Activated T-cell treated with anti-CD3 and anti-CD28 coated beads, Interleukin-2, amount 50 U/mL, for 72 hours (primary cell): ENCODE results near the gene VIM. TPM values are rescaled to one million over a fixed set of nuclear protein-coding genes. Genes with fewer than 3 reads are reported as not detected.
A peak's percentile ranks its signal among the peaks of the same experiment; 100 is the strongest.
"Not testable (repeated sequence)": the region's sequence is repeated elsewhere in the genome, so short reads cannot be mapped to it uniquely, and the experiment has no call there.

Experiments
- ATAC-seq, 2 donors: fragments of 150-1000 bp; cut with Tn5 transposase; replicated peaks in 1 of 2; 2 replicates each; pipeline ENCODE4 v1.10.0; 2021; ENCODE audit warnings: moderate library complexity in 2 of 2, mild to moderate bottlenecking in 1 of 2
- DNase-seq, 2 donors: peaks; one replicate each; pipeline ENCODE4 v3.0.0; 2021 to 2022; ENCODE audit warnings: mixed read lengths in 1 of 2
- H3K27ac Mint-ChIP-seq: one replicate; pipeline ENCODE4 v1.8.0; 2022; ENCODE audit warnings: mild to moderate bottlenecking, moderate library complexity, mixed read lengths
- H3K27me3 Mint-ChIP-seq: one replicate; pipeline ENCODE4 v1.8.0; 2022; ENCODE audit warnings: low read depth, mixed read lengths
- H3K36me3 Mint-ChIP-seq, 2 donors: one replicate each; pipeline ENCODE4 v1.8.0; 2022; ENCODE audit warnings: mixed read lengths in 2 of 2, mild to moderate bottlenecking in 1 of 2; ENCODE audit not compliant: insufficient read depth in 2 of 2
- H3K4me1 Mint-ChIP-seq: one replicate; pipeline ENCODE4 v1.8.0; 2022; ENCODE audit warnings: low read depth, mixed read lengths
- H3K4me3 Mint-ChIP-seq, 2 donors: one replicate each; pipeline ENCODE4 v1.8.0; 2022; ENCODE audit warnings: mild to moderate bottlenecking in 2 of 2, mixed read lengths in 2 of 2, moderate library complexity in 2 of 2
- H3K9me3 Mint-ChIP-seq, 2 donors: one replicate each; pipeline ENCODE4 v1.8.0; 2022; ENCODE audit warnings: mixed read lengths in 2 of 2
- total RNA-seq, 2 donors: library from RNA; stranded (reverse); gene quantifications; one replicate each; pipeline ENCODE4 v1.2.3, GENCODE V29; 2022

VIM gene
- total RNA-seq, 2 donors from 2014 or later = 211 to 545 TPM

- no peak for DNase-seq
- no peak overlapping the region for H3K4me3 Mint-ChIP-seq
- ATAC-seq = no peak
- no peaks in the 10 kb centered on the region for H3K36me3 Mint-ChIP-seq
- peaks cover 13% of the 10 kb centered on the region for H3K4me1 Mint-ChIP-seq
- H3K27ac Mint-ChIP-seq = no peak overlapping the region
- no peaks in the 10 kb centered on the region for H3K27me3 Mint-ChIP-seq
- peaks cover 3% of the 10 kb centered on the region in 2 donors for H3K9me3 Mint-ChIP-seq
These were observed 27.5 kb downstream of the VIM start for GRCh38 chr10:17255512-17255911.

- Mint-ChIP-seq H3K9me3 (peaks cover 3% of the 10 kb centered on the region in 2 donors), H3K27ac (peak overlapping the region; percentile 52), H3K36me3 (no peaks in the 10 kb centered on the region), H3K27me3 (no peaks in the 10 kb centered on the region), H3K4me1 (peaks cover 13% of the 10 kb centered on the region), H3K4me3 (no peak overlapping the region)
- DNase-seq (no peak), ATAC-seq (no peak)
These were observed 28.0 kb downstream of the VIM start for GRCh38 chr10:17256051-17256450.

GRCh38 chr10:17256627-17257026, 28.6 kb downstream of the VIM start:
- H3K4me1 Mint-ChIP-seq = peaks cover 13% of the 10 kb centered on the region
- no peak overlapping the region for H3K27ac Mint-ChIP-seq
- H3K27me3 Mint-ChIP-seq = no peaks in the 10 kb centered on the region
- ATAC-seq = no peak
- DNase-seq = no peak
- H3K4me3 Mint-ChIP-seq = no peak overlapping the region
- peaks cover 3% of the 10 kb centered on the region in 2 donors for H3K9me3 Mint-ChIP-seq
- peaks cover under 1 to 2% of the 10 kb centered on the region in 2 donors for H3K36me3 Mint-ChIP-seq

GRCh38 chr10:17257466-17258321, 29.7 kb downstream of the VIM start:
- peak; percentile 44 to 63 for DNase-seq
- Mint-ChIP-seq H3K4me1 (peaks cover 13% of the 10 kb centered on the region), H3K4me3 (peak overlapping the region; percentile 53 to 75), H3K27me3 (no peaks in the 10 kb centered on the region), H3K27ac (peak overlapping the region; percentile 74), H3K36me3 (peaks cover 1 to 9% of the 10 kb centered on the region in 2 donors), H3K9me3 (peaks cover 7% of the 10 kb centered on the region in 2 donors)
- peak; percentile 76 to 77 for ATAC-seq

GRCh38 chr10:17262502-17262901, 34.5 kb downstream of the VIM start:
- Mint-ChIP-seq H3K9me3 (peaks cover 13 to 14% of the 10 kb centered on the region in 2 donors), H3K27me3 (peaks cover 18% of the 10 kb centered on the region), H3K4me3 (no peak overlapping the region), H3K36me3 (peaks cover 7 to 18% of the 10 kb centered on the region in 2 donors), H3K4me1 (peaks cover under 1% of the 10 kb centered on the region), H3K27ac (no peak overlapping the region)
- DNase-seq (no peak), ATAC-seq (no peak)

- ATAC-seq (no peak), DNase-seq (no peak)
- Mint-ChIP-seq H3K27ac (no peak overlapping the region), H3K4me1 (no peaks in the 10 kb centered on the region), H3K27me3 (peaks cover 20% of the 10 kb centered on the region), H3K9me3 (peaks cover 13 to 14% of the 10 kb centered on the region in 2 donors), H3K4me3 (no peak overlapping the region), H3K36me3 (peaks cover 7 to 18% of the 10 kb centered on the region in 2 donors)
These were observed 35.5 kb downstream of the VIM start for GRCh38 chr10:17263580-17263979.

- peaks cover 7 to 18% of the 10 kb centered on the region in 2 donors for H3K36me3 Mint-ChIP-seq
- peaks cover 20% of the 10 kb centered on the region for H3K27me3 Mint-ChIP-seq
These were observed 37.4 kb downstream of the VIM start for GRCh38 chr10:17265468-17265867.

GRCh38 chr10:17266549-17266948, 38.5 kb downstream of the VIM start:
- H3K27ac Mint-ChIP-seq, ATAC-seq, H3K4me3 Mint-ChIP-seq, DNase-seq, H3K4me1 Mint-ChIP-seq: not testable (repeated sequence)
- Mint-ChIP-seq H3K9me3 (peaks cover 13 to 14% of the 10 kb centered on the region in 2 donors), H3K27me3 (peaks cover 20% of the 10 kb centered on the region), H3K36me3 (peaks cover 7 to 17% of the 10 kb centered on the region in 2 donors)

More at GRCh38 chr10:17265468-17265867, 37.4 kb downstream of the VIM start:
- no peak for ATAC-seq
- no peak for DNase-seq
- Mint-ChIP-seq H3K27ac (no peak overlapping the region), H3K9me3 (peaks cover 13 to 14% of the 10 kb centered on the region in 2 donors), H3K4me1 (no peaks in the 10 kb centered on the region), H3K4me3 (no peak overlapping the region)

GRCh38 chr10:17272648-17273047, 44.6 kb downstream of the VIM start:
- Mint-ChIP-seq H3K27ac (no peak overlapping the region), H3K4me1 (peaks cover 13% of the 10 kb centered on the region), H3K9me3 (peaks cover 0 to 2% of the 10 kb centered on the region in 2 donors), H3K36me3 (no peaks in the 10 kb centered on the region), H3K4me3 (no peak overlapping the region), H3K27me3 (peaks cover under 1% of the 10 kb centered on the region)
- DNase-seq (no peak), ATAC-seq (no peak)

GRCh38 chr10:17273403-17273802, 45.4 kb downstream of the VIM start:
- DNase-seq (no peak), ATAC-seq (peak; percentile 78)
- Mint-ChIP-seq H3K27ac (no peak overlapping the region), H3K9me3 (peaks cover 0 to 2% of the 10 kb centered on the region in 2 donors), H3K27me3 (no peaks in the 10 kb centered on the region), H3K4me3 (no peak overlapping the region), H3K36me3 (no peaks in the 10 kb centered on the region), H3K4me1 (peaks cover 13% of the 10 kb centered on the region)

- no peak overlapping the region for H3K27ac Mint-ChIP-seq
- H3K4me3 Mint-ChIP-seq = no peak overlapping the region
- peaks cover 10 to 12% of the 10 kb centered on the region in 2 donors for H3K36me3 Mint-ChIP-seq
- no peak for ATAC-seq
- H3K27me3 Mint-ChIP-seq = no peaks in the 10 kb centered on the region
- H3K4me1 Mint-ChIP-seq = peaks cover 13% of the 10 kb centered on the region
- peaks cover 3 to 7% of the 10 kb centered on the region in 2 donors for H3K9me3 Mint-ChIP-seq
- DNase-seq = no peak
These were observed 48.8 kb downstream of the VIM start for GRCh38 chr10:17276756-17277424.

GRCh38 chr10:17278607-17279240, 50.7 kb downstream of the VIM start:
- peaks cover 4% of the 10 kb centered on the region for H3K4me1 Mint-ChIP-seq
- peaks cover 8 to 12% of the 10 kb centered on the region in 2 donors for H3K9me3 Mint-ChIP-seq
- ATAC-seq (no peak), DNase-seq (no peak)
- H3K27ac Mint-ChIP-seq = no peak overlapping the region
- H3K27me3 Mint-ChIP-seq = no peaks in the 10 kb centered on the region
- H3K4me3 Mint-ChIP-seq = no peak overlapping the region
- H3K36me3 Mint-ChIP-seq = peaks cover 14 to 16% of the 10 kb centered on the region in 2 donors

GRCh38 chr10:17282311-17282710, 54.3 kb downstream of the VIM start:
- no peak for ATAC-seq
- H3K4me1 Mint-ChIP-seq = no peaks in the 10 kb centered on the region
- H3K27ac Mint-ChIP-seq = no peak overlapping the region
- peaks cover 14 to 17% of the 10 kb centered on the region in 2 donors for H3K36me3 Mint-ChIP-seq
- DNase-seq = no peak
- H3K27me3 Mint-ChIP-seq = no peaks in the 10 kb centered on the region
- H3K4me3 Mint-ChIP-seq = no peak overlapping the region
- peaks cover 8 to 11% of the 10 kb centered on the region in 2 donors for H3K9me3 Mint-ChIP-seq
